Fibroblast of lung (primary cell): ENCODE measurements around the gene TRAPPC14. TPM values are rescaled to one million over a fixed set of nuclear protein-coding genes. Genes with fewer than 3 reads are reported as not detected.

ENCODE experiments used
- DNase-seq, 2 donors: peaks; one replicate each; pipeline versions ENCODE4 v3.0.0 to v3.0.0-alpha.2; 2010; ENCODE audit warnings: low read depth in 2 of 2
- H2AFZ ChIP-seq: 2 replicates; pipeline ENCODE4 v1.5.1; 2012; ENCODE audit warnings: low read length, control low read depth, inconsistent platforms
- H3K27ac ChIP-seq: 2 replicates; pipeline ENCODE4 v1.5.1; 2011; ENCODE audit warnings: low read length, control low read depth; ENCODE audit not compliant: insufficient read depth
- H3K27me3 ChIP-seq: 2 replicates; pipeline ENCODE4 v1.5.1; 2011; ENCODE audit warnings: mild to moderate bottlenecking, low read length; ENCODE audit not compliant: control insufficient read depth, insufficient read depth
- H3K36me3 ChIP-seq: 2 replicates; pipeline ENCODE4 v1.5.1; 2011; ENCODE audit warnings: low read length; ENCODE audit not compliant: control insufficient read depth, insufficient read depth
- H3K4me1 ChIP-seq: 2 replicates; pipeline ENCODE4 v1.5.1; 2011; ENCODE audit warnings: low read length; ENCODE audit not compliant: control insufficient read depth, insufficient read depth; ENCODE audit errors: extremely low read depth
- H3K4me2 ChIP-seq: 2 replicates; pipeline ENCODE4 v1.5.1; 2011; ENCODE audit warnings: low read length, control low read depth; ENCODE audit not compliant: insufficient read depth; ENCODE audit errors: extremely low read depth
- H3K4me3 ChIP-seq, 4 experiments: fragments of 200-600 bp in 1 of 4; sonication (generic) in 1 of 4; replicated peaks in 1 of 4; 2 replicates each; pipeline ENCODE4 v1.5.1; 2011 to 2016; ENCODE audit warnings: low read length in 4 of 4, low read depth in 3 of 4, mild to moderate bottlenecking in 3 of 4, control low read depth in 2 of 4, inconsistent platforms in 1 of 4, mixed read lengths in 1 of 4; ENCODE audit not compliant: insufficient read depth in 1 of 4; ENCODE audit errors: control extremely low read depth in 1 of 4
- H3K79me2 ChIP-seq: 2 replicates; pipeline ENCODE4 v1.5.1; 2012; ENCODE audit warnings: mild to moderate bottlenecking, low read length, inconsistent platforms; ENCODE audit not compliant: control insufficient read depth, insufficient read depth
- H3K9ac ChIP-seq: 2 replicates; pipeline ENCODE4 v1.5.1; 2011; ENCODE audit warnings: mild to moderate bottlenecking, low read length, control low read depth; ENCODE audit not compliant: insufficient read depth
- H3K9me3 ChIP-seq: 2 replicates; pipeline ENCODE4 v1.5.1; 2012; ENCODE audit warnings: low read depth, low read length; ENCODE audit not compliant: control insufficient read depth, insufficient read depth
- H4K20me1 ChIP-seq: 2 replicates; pipeline ENCODE4 v1.5.1; 2011; ENCODE audit warnings: low read length; ENCODE audit not compliant: control insufficient read depth, insufficient read depth; ENCODE audit errors: extremely low read depth
- EZH2 ChIP-seq: IDR thresholded peaks from 2 replicates; pipeline ENCODE4 v1.5.1; 2012; ENCODE audit warnings: low read length, control low read depth, mild to moderate bottlenecking; ENCODE audit errors: missing control alignments
- polyA plus RNA-seq, 2 donors: library from polyadenylated mRNA; depleted of rRNA in 1 of 2; stranded (reverse) in 1 of 2; unstranded in 1 of 2; fragments of >200 nt; gene quantifications; 2 replicates each; pipeline ENCODE4 v1.2.1, GENCODE V29; 2011 to 2012; ENCODE audit warnings: missing spikeins in 1 of 2
- total RNA-seq: library from RNA; depleted of rRNA; stranded (reverse); fragments of >200 nt; gene quantifications from 2 replicates; pipeline ENCODE4 v1.2.1, GENCODE V29; 2014
- TF ChIP-seq, protein P1 (sequence below), 2 donors: IDR thresholded peaks in 1 of 2; conservative IDR thresholded peaks in 1 of 2; 1 replicate in 1 of 2; 2 replicates in 1 of 2; pipeline ENCODE4 v1.5.1; 2011 to 2012; ENCODE audit warnings: low read length in 2 of 2, control low read depth in 1 of 2, inconsistent platforms in 1 of 2, low read depth in 1 of 2, mild to moderate bottlenecking in 1 of 2

TRAPPC14 gene
- total and polyA plus RNA-seq, 2 donors (not counting 1 experiment from before 2014, with no cell fraction given): 1.9 to 5.9 TPM

DNA sequence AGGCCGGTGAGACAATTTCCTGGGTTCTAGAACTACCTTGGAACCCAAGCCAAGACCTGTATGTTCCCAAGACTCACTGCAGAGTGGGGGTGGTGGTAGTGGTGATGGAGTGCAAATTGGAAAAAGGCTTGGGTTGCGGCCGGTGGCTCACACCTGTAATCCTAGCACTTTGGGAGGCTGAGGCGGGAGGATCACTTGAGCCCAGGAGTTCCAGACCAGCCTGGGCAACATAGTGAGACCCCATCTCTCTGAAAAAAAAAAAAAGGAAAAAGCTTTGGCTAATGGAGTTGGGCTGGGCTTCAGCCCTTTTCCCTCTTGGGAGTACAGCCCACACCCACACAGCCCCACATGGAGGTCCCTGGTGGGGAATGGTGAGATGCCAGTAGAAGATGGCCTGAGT, 53.0 kb downstream of the TRAPPC14 start:
- Histone ChIP-seq H2AFZ (no peak overlapping the region), H3K9ac (no peak overlapping the region), H3K27ac (no peak overlapping the region), H3K4me2 (no peak overlapping the region), H3K9me3 (no peaks in the 10 kb centered on the region), H3K4me1 (peaks cover 7% of the 10 kb centered on the region), H3K4me3 (no peak overlapping the region), H3K79me2 (peaks cover 3% of the 10 kb centered on the region), H4K20me1 (no peaks in the 10 kb centered on the region), H3K36me3 (peaks cover 20% of the 10 kb centered on the region), H3K27me3 (no peaks in the 10 kb centered on the region)
- TF ChIP-seq, protein P1, sequence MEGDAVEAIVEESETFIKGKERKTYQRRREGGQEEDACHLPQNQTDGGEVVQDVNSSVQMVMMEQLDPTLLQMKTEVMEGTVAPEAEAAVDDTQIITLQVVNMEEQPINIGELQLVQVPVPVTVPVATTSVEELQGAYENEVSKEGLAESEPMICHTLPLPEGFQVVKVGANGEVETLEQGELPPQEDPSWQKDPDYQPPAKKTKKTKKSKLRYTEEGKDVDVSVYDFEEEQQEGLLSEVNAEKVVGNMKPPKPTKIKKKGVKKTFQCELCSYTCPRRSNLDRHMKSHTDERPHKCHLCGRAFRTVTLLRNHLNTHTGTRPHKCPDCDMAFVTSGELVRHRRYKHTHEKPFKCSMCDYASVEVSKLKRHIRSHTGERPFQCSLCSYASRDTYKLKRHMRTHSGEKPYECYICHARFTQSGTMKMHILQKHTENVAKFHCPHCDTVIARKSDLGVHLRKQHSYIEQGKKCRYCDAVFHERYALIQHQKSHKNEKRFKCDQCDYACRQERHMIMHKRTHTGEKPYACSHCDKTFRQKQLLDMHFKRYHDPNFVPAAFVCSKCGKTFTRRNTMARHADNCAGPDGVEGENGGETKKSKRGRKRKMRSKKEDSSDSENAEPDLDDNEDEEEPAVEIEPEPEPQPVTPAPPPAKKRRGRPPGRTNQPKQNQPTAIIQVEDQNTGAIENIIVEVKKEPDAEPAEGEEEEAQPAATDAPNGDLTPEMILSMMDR (conservative IDR thresholded peaks at IDR 0.05 in 1 of 2, IDR thresholded peaks at IDR 0.05 in 1 of 2; ENCODE audit: low read depth in 1 of 2, low read length in 2 of 2): no peak
- no peak for TF ChIP-seq EZH2
- no peak for DNase-seq

Other genes with a start within 250 kb of the TRAPPC14 start
- gene TRIM4, start 239.2 kb downstream of the TRAPPC14 start, total RNA-seq: 31.5 and 35.4 TPM in 2 replicates
- 19.6 and 23.1 TPM in 2 replicates for gene TRIM4, start 239.2 kb downstream of the TRAPPC14 start, polyA plus RNA-seq
- not detected in 2 replicates for gene GJC3, start 229.1 kb downstream of the TRAPPC14 start, total RNA-seq
- gene GJC3, start 229.1 kb downstream of the TRAPPC14 start, polyA plus RNA-seq: not detected in 2 replicates
- not detected in 2 replicates for gene AZGP1, start 182.7 kb downstream of the TRAPPC14 start, total RNA-seq
- gene AZGP1, start 182.7 kb downstream of the TRAPPC14 start, polyA plus RNA-seq: not detected in 2 replicates
- 39.0 and 50.2 TPM in 2 replicates for gene ZKSCAN1, start 143.1 kb downstream of the TRAPPC14 start, total RNA-seq
- 21.0 and 25.3 TPM in 2 replicates for gene ZKSCAN1, start 143.1 kb downstream of the TRAPPC14 start, polyA plus RNA-seq
- 11.1 and 12.1 TPM in 2 replicates for gene ZSCAN21, start 108.9 kb downstream of the TRAPPC14 start, total RNA-seq
- gene ZSCAN21, start 108.9 kb downstream of the TRAPPC14 start, polyA plus RNA-seq: 9.4 and 11.3 TPM in 2 replicates
- 26.8 and 30.8 TPM in 2 replicates for gene ZNF3, start 77.0 kb downstream of the TRAPPC14 start, total RNA-seq
- 19.7 and 20.4 TPM in 2 replicates for gene ZNF3, start 77.0 kb downstream of the TRAPPC14 start, polyA plus RNA-seq
- 43.1 and 71.0 TPM in 2 replicates for gene COPS6, start 69.8 kb downstream of the TRAPPC14 start, total RNA-seq
- gene COPS6, start 69.8 kb downstream of the TRAPPC14 start, polyA plus RNA-seq: 188 and 312 TPM in 2 replicates
- gene MCM7, start 57.3 kb downstream of the TRAPPC14 start, total RNA-seq: 16.7 and 24.4 TPM in 2 replicates
- gene MCM7, start 57.3 kb downstream of the TRAPPC14 start, polyA plus RNA-seq: 34.3 and 110 TPM in 2 replicates
- gene AP4M1, start 57.1 kb downstream of the TRAPPC14 start, total RNA-seq: 17.2 and 30.3 TPM in 2 replicates
- 19.6 and 22.1 TPM in 2 replicates for gene AP4M1, start 57.1 kb downstream of the TRAPPC14 start, polyA plus RNA-seq
- gene TAF6, start 39.4 kb downstream of the TRAPPC14 start, total RNA-seq: 33.1 and 41.5 TPM in 2 replicates
- gene TAF6, start 39.4 kb downstream of the TRAPPC14 start, polyA plus RNA-seq: 16.2 and 23.6 TPM in 2 replicates
- 21.6 and 38.3 TPM in 2 replicates for gene CNPY4, start 39.1 kb downstream of the TRAPPC14 start, total RNA-seq
- gene CNPY4, start 39.1 kb downstream of the TRAPPC14 start, polyA plus RNA-seq: 29.1 and 40.7 TPM in 2 replicates
- gene MBLAC1, start 31.8 kb downstream of the TRAPPC14 start, total RNA-seq: 1.8 and 2.5 TPM in 2 replicates
- gene MBLAC1, start 31.8 kb downstream of the TRAPPC14 start, polyA plus RNA-seq: 0.75 and 1.1 TPM in 2 replicates
- 95.0 and 110 TPM in 2 replicates for gene LAMTOR4, start 9.8 kb downstream of the TRAPPC14 start, total RNA-seq
- 116 and 165 TPM in 2 replicates for gene LAMTOR4, start 9.8 kb downstream of the TRAPPC14 start, polyA plus RNA-seq
- 3.9 and 7.1 TPM in 2 replicates for gene GAL3ST4, start 9.9 kb upstream of the TRAPPC14 start, total RNA-seq
- 10.3 and 14.6 TPM in 2 replicates for gene GAL3ST4, start 9.9 kb upstream of the TRAPPC14 start, polyA plus RNA-seq
- 1.8 and 2.3 TPM in 2 replicates for gene GPC2, start 18.7 kb upstream of the TRAPPC14 start, total RNA-seq
- 0.35 and 0.60 TPM in 2 replicates for gene GPC2, start 18.7 kb upstream of the TRAPPC14 start, polyA plus RNA-seq
- 0.50 and 0.77 TPM in 2 replicates for gene STAG3, start 19.2 kb upstream of the TRAPPC14 start, total RNA-seq
- 0.27 and 0.34 TPM in 2 replicates for gene STAG3, start 19.2 kb upstream of the TRAPPC14 start, polyA plus RNA-seq
- not detected in 2 replicates for gene PVRIG, start 61.2 kb upstream of the TRAPPC14 start, total RNA-seq
- gene PVRIG, start 61.2 kb upstream of the TRAPPC14 start, polyA plus RNA-seq: not detected in 2 replicates
- not detected in 2 replicates for gene SPDYE3, start 149.0 kb upstream of the TRAPPC14 start, total RNA-seq
- not detected in 2 replicates for gene SPDYE3, start 149.0 kb upstream of the TRAPPC14 start, polyA plus RNA-seq
- 3.6 and 4.3 TPM in 2 replicates for gene PILRB, start 199.4 kb upstream of the TRAPPC14 start, total RNA-seq
- gene PILRB, start 199.4 kb upstream of the TRAPPC14 start, polyA plus RNA-seq: 6.5 and 8.8 TPM in 2 replicates
- gene PILRA, start 214.8 kb upstream of the TRAPPC14 start, total RNA-seq: 0.33 TPM in 1 of 2 replicates, not detected in the other
- 0.15 and 0.20 TPM in 2 replicates for gene PILRA, start 214.8 kb upstream of the TRAPPC14 start, polyA plus RNA-seq